Spleen (tissue), 11 donors: Measurements from ENCODE around the gene ANXA4. TPM values are rescaled to one million over a fixed set of nuclear protein-coding genes. Genes with fewer than 3 reads are reported as not detected.

Source experiments
- DNase-seq: peaks from one replicate; pipeline ENCODE4 v3.0.0-alpha.2; 2020
- H3K27ac ChIP-seq, 8 donors: fragments of 200-600 bp; sonication (generic) in 7 of 8; 1 replicate in 4 of 8; 2 replicates in 4 of 8; pipeline versions ENCODE4 v1.5.0 to v1.8.0; 2016 to 2021; ENCODE audit warnings: inconsistent platforms in 4 of 8, mild to moderate bottlenecking in 4 of 8, moderate library complexity in 1 of 8
- H3K27me3 ChIP-seq, 7 donors: fragments of 200-600 bp; sonication (generic) in 6 of 7; replicated peaks in 1 of 7; 1 replicate in 4 of 7; 2 replicates in 3 of 7; pipeline versions ENCODE4 v1.5.0 to v1.8.0; 2016 to 2021; ENCODE audit warnings: inconsistent platforms in 3 of 7, mild to moderate bottlenecking in 1 of 7
- H3K36me3 ChIP-seq, 6 donors: fragments of 200-600 bp; sonication (generic) in 5 of 6; 1 replicate in 4 of 6; 2 replicates in 2 of 6; pipeline versions ENCODE4 v1.5.0 to v1.8.0; 2016 to 2021; ENCODE audit warnings: inconsistent platforms in 2 of 6
- H3K4me1 ChIP-seq, 6 donors: fragments of 200-600 bp; sonication (generic) in 5 of 6; 1 replicate in 3 of 6; 2 replicates in 3 of 6; pipeline versions ENCODE4 v1.5.0 to v1.8.0; 2016 to 2021; ENCODE audit warnings: inconsistent platforms in 3 of 6
- H3K4me3 ChIP-seq, 8 donors: fragments of 200-600 bp; sonication (generic) in 7 of 8; 1 replicate in 4 of 8; 2 replicates in 4 of 8; pipeline versions ENCODE4 v1.5.0 to v1.8.0; 2016 to 2021; ENCODE audit warnings: inconsistent platforms in 4 of 8, mild to moderate bottlenecking in 4 of 8, moderate library complexity in 2 of 8
- H3K9me3 ChIP-seq, 8 donors: fragments of 200-600 bp; sonication (generic) in 7 of 8; 1 replicate in 4 of 8; 2 replicates in 4 of 8; pipeline versions ENCODE4 v1.5.0 to v1.8.0; 2016 to 2021; ENCODE audit warnings: inconsistent platforms in 4 of 8
- CTCF ChIP-seq, 11 experiments: fragments of 200-600 bp in 7 of 11; fragments of 450-650 bp in 4 of 11; sonication (generic) in 4 of 11; IDR thresholded peaks in 8 of 11; conservative IDR thresholded peaks in 3 of 11; 1 replicate in 7 of 11; 2 replicates in 4 of 11; pipeline versions ENCODE4 v1.4.0 to v1.8.0; 2016 to 2021; ENCODE audit warnings: antibody characterized with exemption in 11 of 11, inconsistent platforms in 4 of 11, mild to moderate bottlenecking in 1 of 11
- POLR2A ChIP-seq, 3 donors: fragments of 450-650 bp; IDR thresholded peaks; one replicate each; pipeline ENCODE4 v1.5.1; 2017; ENCODE audit warnings: antibody characterized with exemption in 3 of 3, mild to moderate bottlenecking in 1 of 3
- POLR2AphosphoS5 ChIP-seq, 3 donors: sonication (generic); formaldehyde crosslinking; IDR thresholded peaks; one replicate each; pipeline ENCODE4 v1.5.1; 2017; ENCODE audit warnings: antibody characterized with exemption in 3 of 3
- WGBS, 5 donors: extraction: QIAGEN DNeasy Blood & Tissue Kit in 3 of 5; methylation state at CpG; one replicate each; pipeline versions ENCODE4 v1.1.5 to v1.1.7; 2013 to 2018; 5-methylcytosine and 5-hydroxymethylcytosine counted together
- intact Hi-C: fragments of 100-400 bp; cut with DNase I; formaldehyde crosslinking; loops from one replicate; pipeline ENCODE4 v1.15.0; 2023; ENCODE audit warnings: low total_unique reads
- polyA plus RNA-seq, 3 donors: library from polyadenylated mRNA; stranded (reverse); fragments of 200-250 nt; gene quantifications; one replicate each; pipeline ENCODE4 v1.2.1, GENCODE V29; 2013
- total RNA-seq, 7 donors: library from RNA; depleted of rRNA in 3 of 7; stranded (reverse); fragments of >200 nt in 3 of 7; fragmentation: NEBNext Ultra II Directional in 4 of 7; extraction: Animal tissue kit (Norgen Biotek cat#: 25700) in 4 of 7; gene quantifications; one replicate each; pipeline versions ENCODE4 v1.1.0 to v1.2.1, GENCODE V29; 2016 to 2021
- donor health status: healthy with polysubstance abuse.
- donor health status: DM: no; HTN: no; CAD: no; lungs with moderate emphysema.
- donor health status: DM: no; HTN: no; CAD: no.
- donor health status: Bipolar disorder and iron deficiency.
- donor health status: healthy.
- donor health status: DM: no; HTN: no; CAD: no.
- donor health status: DM: yes; HTN: yes; CAD: no.

Gene ANXA4
- total and polyA plus RNA-seq, 10 donors = 15.0 to 56.1 (median 29.2) TPM

GRCh38 chr2:69835666-69836065 lies 93.7 kb downstream of the ANXA4 start:
- Histone ChIP-seq H3K27me3 (no peaks in the 10 kb centered on the region), H3K36me3 (peaks cover 0 to 37% (median 20%) of the 10 kb centered on the region in 6 donors), H3K27ac (no peak overlapping the region), H3K9me3 (no peaks in the 10 kb centered on the region), H3K4me3 (no peak overlapping the region), H3K4me1 (peaks cover 11 to 66% (median 34%) of the 10 kb centered on the region in 6 donors)
- TF ChIP-seq POLR2A (IDR thresholded peaks at IDR 0.05) (no peak), POLR2AphosphoS5 (IDR thresholded peaks at IDR 0.05) (no peak), CTCF (IDR thresholded peaks at IDR 0.05 in 8 of 11, conservative IDR thresholded peaks at IDR 0.05 in 3 of 11) (no peak)
- DNase-seq = no peak
- 86 to 92% (median 91%) methylated on average over 2 of the region's 2 CpGs for WGBS, 5 donors
- intact Hi-C loops = no loop called here

GRCh38 chr2:69836316-69836715 lies 94.4 kb downstream of the ANXA4 start:
- Histone ChIP-seq H3K9me3 (no peaks in the 10 kb centered on the region), H3K4me3 (no peak overlapping the region), H3K4me1 (peaks cover 4 to 60% (median 28%) of the 10 kb centered on the region in 6 donors), H3K36me3 (peaks cover 0 to 43% (median 23%) of the 10 kb centered on the region in 6 donors), H3K27ac (no peak overlapping the region), H3K27me3 (no peaks in the 10 kb centered on the region)
- DNase-seq = no peak
- no peak for TF ChIP-seq CTCF (IDR thresholded peaks at IDR 0.05 in 8 of 11, conservative IDR thresholded peaks at IDR 0.05 in 3 of 11)
- TF ChIP-seq POLR2AphosphoS5 (IDR thresholded peaks at IDR 0.05) = no peak
- TF ChIP-seq POLR2A (IDR thresholded peaks at IDR 0.05) = no peak
- intact Hi-C loops = no loop called here
- WGBS, 5 donors = 61 to 71% (median 67%) methylated on average over 5 of the region's 5 CpGs

GRCh38 chr2:69837533-69837932 lies 95.6 kb downstream of the ANXA4 start:
- 89 to 96% (median 95%) methylated on average over 2 of the region's 2 CpGs for WGBS, 5 donors
- Histone ChIP-seq H3K4me1 (peaks cover 0 to 47% (median 15%) of the 10 kb centered on the region in 6 donors), H3K36me3 (peaks cover 0 to 52% (median 26%) of the 10 kb centered on the region in 6 donors), H3K4me3 (no peak overlapping the region), H3K9me3 (no peaks in the 10 kb centered on the region), H3K27ac (no peak overlapping the region), H3K27me3 (no peaks in the 10 kb centered on the region)
- no peak for DNase-seq
- intact Hi-C loops = no loop called here
- TF ChIP-seq CTCF (IDR thresholded peaks at IDR 0.05 in 8 of 11, conservative IDR thresholded peaks at IDR 0.05 in 3 of 11) = no peak
- no peak for TF ChIP-seq POLR2A (IDR thresholded peaks at IDR 0.05)
- no peak for TF ChIP-seq POLR2AphosphoS5 (IDR thresholded peaks at IDR 0.05)

- no peak for TF ChIP-seq POLR2A (IDR thresholded peaks at IDR 0.05)
- TF ChIP-seq POLR2AphosphoS5 (IDR thresholded peaks at IDR 0.05) = no peak
- no peak for TF ChIP-seq CTCF (IDR thresholded peaks at IDR 0.05 in 8 of 11, conservative IDR thresholded peaks at IDR 0.05 in 3 of 11)
- H3K27me3 ChIP-seq = no peaks in the 10 kb centered on the region
- no peaks in the 10 kb centered on the region for H3K4me1 ChIP-seq
- H3K4me3 ChIP-seq = no peak overlapping the region
- no peaks in the 10 kb centered on the region for H3K9me3 ChIP-seq
- no peak overlapping the region for H3K27ac ChIP-seq
- peaks cover 0 to 93% (median 60%) of the 10 kb centered on the region in 6 donors for H3K36me3 ChIP-seq
- DNase-seq = no peak
- intact Hi-C loops = no loop called here
Measured at GRCh38 chr2:69843993-69844392, 102.1 kb downstream of the ANXA4 start.
